Tibial nerve (tissue), 3 donors: ENCODE data around the gene PLEKHJ1.

Experiments used
- POLR2A ChIP-seq, 2 donors: fragments of 450-650 bp; IDR thresholded peaks; one replicate each; pipeline ENCODE4 v1.6.1; 2017; ENCODE audit warnings: antibody characterized with exemption in 2 of 2, mild to moderate bottlenecking in 2 of 2, moderate library complexity in 2 of 2
- TF ChIP-seq, protein P1 (sequence below), 5 experiments: fragments of 200-600 bp in 3 of 5; fragments of 450-650 bp in 2 of 5; sonication (generic) in 3 of 5; IDR thresholded peaks; one replicate each; pipeline ENCODE4 v1.5.1; 2016 to 2019; ENCODE audit warnings: antibody characterized with exemption in 5 of 5, mild to moderate bottlenecking in 3 of 5, moderate library complexity in 2 of 5

DNA sequence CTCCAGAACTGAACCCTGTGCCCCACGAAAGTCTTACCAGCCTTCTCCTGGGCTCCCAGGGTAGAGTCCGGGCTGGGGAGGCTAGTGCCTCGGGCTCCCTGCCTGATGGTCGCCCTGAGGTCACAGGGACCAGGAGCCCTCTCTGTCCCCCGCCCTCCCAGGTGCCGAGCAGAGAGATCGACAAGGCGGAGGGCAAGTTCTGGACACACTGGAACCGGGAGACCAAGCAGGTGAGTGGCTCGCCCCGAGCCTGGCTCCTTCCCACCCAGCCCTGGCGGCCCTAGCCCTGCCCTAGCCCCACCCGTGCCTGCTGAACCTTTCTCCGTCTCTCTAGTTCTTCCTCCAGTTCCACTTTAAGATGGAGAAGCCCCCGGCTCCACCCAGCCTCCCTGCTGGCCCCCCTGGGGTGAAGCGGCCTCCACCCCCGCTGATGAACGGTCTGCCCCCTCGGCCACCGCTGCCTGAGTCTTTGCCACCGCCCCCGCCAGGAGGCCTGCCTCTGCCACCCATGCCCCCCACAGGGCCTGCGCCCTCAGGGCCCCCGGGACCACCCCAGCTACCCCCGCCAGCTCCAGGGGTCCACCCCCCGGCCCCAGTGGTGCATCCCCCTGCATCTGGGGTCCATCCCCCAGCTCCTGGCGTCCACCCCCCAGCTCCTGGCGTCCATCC, 11.4 kb upstream of the PLEKHJ1 start:
- TF ChIP-seq, protein P1, sequence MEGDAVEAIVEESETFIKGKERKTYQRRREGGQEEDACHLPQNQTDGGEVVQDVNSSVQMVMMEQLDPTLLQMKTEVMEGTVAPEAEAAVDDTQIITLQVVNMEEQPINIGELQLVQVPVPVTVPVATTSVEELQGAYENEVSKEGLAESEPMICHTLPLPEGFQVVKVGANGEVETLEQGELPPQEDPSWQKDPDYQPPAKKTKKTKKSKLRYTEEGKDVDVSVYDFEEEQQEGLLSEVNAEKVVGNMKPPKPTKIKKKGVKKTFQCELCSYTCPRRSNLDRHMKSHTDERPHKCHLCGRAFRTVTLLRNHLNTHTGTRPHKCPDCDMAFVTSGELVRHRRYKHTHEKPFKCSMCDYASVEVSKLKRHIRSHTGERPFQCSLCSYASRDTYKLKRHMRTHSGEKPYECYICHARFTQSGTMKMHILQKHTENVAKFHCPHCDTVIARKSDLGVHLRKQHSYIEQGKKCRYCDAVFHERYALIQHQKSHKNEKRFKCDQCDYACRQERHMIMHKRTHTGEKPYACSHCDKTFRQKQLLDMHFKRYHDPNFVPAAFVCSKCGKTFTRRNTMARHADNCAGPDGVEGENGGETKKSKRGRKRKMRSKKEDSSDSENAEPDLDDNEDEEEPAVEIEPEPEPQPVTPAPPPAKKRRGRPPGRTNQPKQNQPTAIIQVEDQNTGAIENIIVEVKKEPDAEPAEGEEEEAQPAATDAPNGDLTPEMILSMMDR (IDR thresholded peaks at IDR 0.05), result no peak
- TF ChIP-seq POLR2A (IDR thresholded peaks at IDR 0.05), result no peak
